CD4-positive, alpha-beta T cell treated with Interleukin-10 for 1 hour (primary cell): ENCODE measurements around the gene GSK3B.
"Not testable (repeated sequence)": the region's sequence is repeated elsewhere in the genome, so short reads cannot be mapped to it uniquely, and the experiment has no call there.

Experiments used
- DNase-seq: peaks from one replicate; pipeline ENCODE4 v3.0.0-alpha.2; 2020

The GSK3B gene

GRCh38 chr3:120052225-120052624, 42.0 kb downstream of the GSK3B start:
- no peak for DNase-seq

GRCh38 chr3:120051570-120051969, 42.7 kb downstream of the GSK3B start:
- DNase-seq, result not testable (repeated sequence)

- DNase-seq, result no peak
Observed at GRCh38 chr3:120049881-120050539, 44.2 kb downstream of the GSK3B start.

GRCh38 chr3:120049072-120049471, 45.2 kb downstream of the GSK3B start:
- no peak for DNase-seq

GRCh38 chr3:120048355-120049041, 45.7 kb downstream of the GSK3B start:
- no peak for DNase-seq

- DNase-seq, result no peak
Observed at GRCh38 chr3:120047686-120048085, 46.6 kb downstream of the GSK3B start.

- DNase-seq, result no peak
Observed at GRCh38 chr3:120040813-120041377, 53.4 kb downstream of the GSK3B start.

- no peak for DNase-seq
Observed at GRCh38 chr3:120039642-120040610, 54.3 kb downstream of the GSK3B start.

- no peak for DNase-seq
Observed at GRCh38 chr3:120033596-120033995, 60.7 kb downstream of the GSK3B start.

GRCh38 chr3:120031561-120031960, 62.7 kb downstream of the GSK3B start:
- no peak for DNase-seq

- no peak for DNase-seq
Observed at GRCh38 chr3:120029749-120030148, 64.5 kb downstream of the GSK3B start.

GRCh38 chr3:120028271-120029047, 65.8 kb downstream of the GSK3B start:
- DNase-seq, result no peak

- DNase-seq, result no peak
Observed at GRCh38 chr3:120027226-120027625, 67.0 kb downstream of the GSK3B start.

- DNase-seq, result no peak
Observed at GRCh38 chr3:120025520-120025919, 68.7 kb downstream of the GSK3B start.

GRCh38 chr3:120024103-120024502, 70.1 kb downstream of the GSK3B start:
- no peak for DNase-seq

GRCh38 chr3:120022729-120023128, 71.5 kb downstream of the GSK3B start:
- DNase-seq, result no peak

- no peak for DNase-seq
Observed at GRCh38 chr3:120021523-120021922, 72.7 kb downstream of the GSK3B start.

GRCh38 chr3:120018299-120018698, 75.9 kb downstream of the GSK3B start:
- no peak for DNase-seq

GRCh38 chr3:120017692-120018091, 76.6 kb downstream of the GSK3B start:
- DNase-seq, result no peak

- DNase-seq, result no peak
Observed at GRCh38 chr3:120013481-120013880, 80.8 kb downstream of the GSK3B start.

- not testable (repeated sequence) for DNase-seq
Observed at GRCh38 chr3:120005741-120006140, 88.5 kb downstream of the GSK3B start.

GRCh38 chr3:120004008-120004498, 90.2 kb downstream of the GSK3B start:
- not testable (repeated sequence) for DNase-seq
